Stimulated activated naive CD4-positive, alpha-beta T cell (primary cell): ENCODE measurements around the gene DNAH11.
"Not testable (repeated sequence)": the region's sequence is repeated elsewhere in the genome, so short reads cannot be mapped to it uniquely, and the experiment has no call there.

Source experiments
- DNase-seq, 6 experiments: peaks; one replicate each; lab custom pipeline; 2025; lab: John Stamatoyannopoulos, UW

DNAH11 gene

DNA sequence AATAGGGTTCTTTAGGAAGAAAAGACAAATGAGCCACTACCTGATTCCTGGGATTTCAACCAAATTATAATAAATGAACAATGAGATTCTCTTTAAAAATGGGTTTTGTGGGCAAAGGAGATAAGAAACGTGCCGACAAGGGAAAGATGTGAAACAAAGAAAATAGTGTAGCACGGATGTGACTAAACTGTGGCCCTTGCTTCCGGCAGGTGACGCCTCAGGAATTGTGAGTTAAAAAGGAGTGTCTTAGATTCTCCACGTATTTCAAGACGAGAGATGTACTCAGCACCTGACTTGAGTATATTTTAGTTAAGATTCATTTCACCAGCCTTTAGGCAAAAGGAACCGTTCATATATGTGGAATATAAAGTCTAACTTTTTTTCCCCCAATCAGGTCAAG, 75.9 kb downstream of the DNAH11 start:
- no peak for DNase-seq

DNA sequence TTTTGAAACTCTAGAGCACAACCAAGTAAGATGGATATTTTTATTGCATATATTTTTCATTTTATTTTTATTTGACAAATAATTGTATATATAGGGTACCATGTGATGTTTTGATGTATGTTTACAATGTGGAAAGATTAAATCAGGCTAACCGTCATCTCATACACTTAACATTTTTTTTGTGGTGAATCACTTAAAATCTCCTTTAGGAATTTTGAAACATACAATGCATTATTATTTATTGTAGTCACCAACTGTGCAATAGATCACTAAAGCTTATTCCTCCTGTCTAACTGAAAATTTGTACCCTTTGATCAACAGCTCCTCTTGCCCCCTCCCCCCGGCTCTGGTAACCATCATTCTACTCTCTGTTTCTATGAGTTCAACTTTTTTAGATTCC, 77.2 kb downstream of the DNAH11 start:
- no peak for DNase-seq

DNA sequence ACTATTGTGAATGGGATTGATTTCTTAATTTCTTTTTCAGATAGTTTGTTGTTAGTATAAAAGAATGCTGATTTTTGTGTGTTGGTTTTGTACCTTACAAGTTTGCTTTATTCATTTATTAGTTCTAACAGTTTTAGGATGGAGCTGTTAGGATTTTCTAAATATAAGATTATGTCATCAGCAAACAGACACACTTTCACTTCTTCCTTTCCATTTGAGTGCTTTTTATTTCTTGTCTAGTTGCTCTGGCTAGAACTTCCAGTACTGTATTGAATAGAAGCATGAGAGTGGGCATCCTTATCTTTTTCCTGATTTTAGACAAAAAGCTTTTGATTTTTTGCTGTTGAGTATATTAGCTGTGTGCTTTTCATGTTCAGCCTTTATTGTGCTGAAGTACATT, 81.5 kb downstream of the DNAH11 start:
- DNase-seq: no peak

DNA sequence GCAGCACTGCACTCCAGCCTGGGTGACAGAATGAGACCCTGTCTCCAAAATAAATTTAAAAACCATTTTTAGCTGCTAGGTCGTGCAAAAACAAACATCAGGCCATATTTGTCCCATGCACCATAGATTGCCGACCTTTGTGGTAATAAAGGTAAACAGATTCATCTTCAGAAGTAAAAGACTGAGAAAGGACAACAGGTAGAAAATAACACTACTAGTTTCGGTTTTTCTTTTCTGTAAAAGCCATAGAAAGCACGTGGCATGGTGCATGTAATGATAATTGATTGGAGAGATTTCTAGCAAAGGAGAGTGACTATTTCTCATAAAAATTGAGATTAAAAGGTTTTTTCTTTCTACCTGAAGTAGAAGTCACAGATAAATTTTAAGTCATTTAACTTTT, 93.9 kb downstream of the DNAH11 start:
- no peak for DNase-seq

DNA sequence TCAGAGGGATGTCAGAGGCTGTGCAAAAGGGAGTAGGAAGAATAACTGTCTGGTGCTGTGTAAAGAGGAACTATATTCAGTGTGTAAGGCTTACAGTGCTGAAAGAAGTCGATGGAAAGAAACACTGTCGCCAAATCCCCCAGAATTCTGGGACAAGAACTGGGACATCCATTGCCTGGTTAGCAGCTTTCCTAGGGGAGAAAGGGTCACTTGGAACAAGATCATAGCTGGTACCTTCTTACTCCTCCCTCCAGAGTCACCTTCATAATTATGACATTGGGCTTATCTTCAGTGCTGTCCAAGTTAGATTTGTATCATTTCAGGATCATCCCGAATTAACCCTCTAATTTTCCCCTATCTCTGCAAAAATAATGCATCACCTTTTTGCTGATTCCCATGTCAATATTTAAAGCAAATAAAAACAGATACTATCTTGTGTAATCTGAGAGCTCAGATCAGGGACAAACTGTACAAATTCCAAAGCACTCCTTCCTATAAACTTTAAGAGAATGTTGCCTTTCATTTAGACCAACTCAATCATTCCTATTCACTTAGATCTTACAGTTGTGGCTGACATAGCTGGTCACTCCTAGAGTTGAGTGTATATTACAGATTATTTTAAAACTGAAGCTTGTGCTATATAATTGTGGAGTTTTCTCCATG, 96.5 kb downstream of the DNAH11 start:
- DNase-seq: no peak

DNA sequence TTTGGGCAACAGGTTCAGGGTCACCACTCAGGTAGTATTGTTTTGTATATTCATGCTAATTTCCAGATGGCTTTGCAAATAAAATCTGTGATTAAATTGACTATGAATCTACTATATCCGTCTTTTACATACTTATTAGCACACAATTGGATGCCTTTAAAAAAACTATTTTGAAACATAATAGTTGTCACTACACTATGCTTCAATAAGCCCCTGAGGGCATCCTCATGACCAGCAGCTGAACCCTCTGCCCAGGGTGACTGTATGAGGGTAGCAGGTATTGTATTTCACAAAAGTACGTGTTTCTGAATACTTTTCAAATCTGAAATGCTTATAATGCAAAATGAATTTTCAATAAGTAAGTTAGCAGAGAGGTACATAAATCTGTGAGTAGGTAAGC, 97.3 kb downstream of the DNAH11 start:
- DNase-seq: no peak

DNA sequence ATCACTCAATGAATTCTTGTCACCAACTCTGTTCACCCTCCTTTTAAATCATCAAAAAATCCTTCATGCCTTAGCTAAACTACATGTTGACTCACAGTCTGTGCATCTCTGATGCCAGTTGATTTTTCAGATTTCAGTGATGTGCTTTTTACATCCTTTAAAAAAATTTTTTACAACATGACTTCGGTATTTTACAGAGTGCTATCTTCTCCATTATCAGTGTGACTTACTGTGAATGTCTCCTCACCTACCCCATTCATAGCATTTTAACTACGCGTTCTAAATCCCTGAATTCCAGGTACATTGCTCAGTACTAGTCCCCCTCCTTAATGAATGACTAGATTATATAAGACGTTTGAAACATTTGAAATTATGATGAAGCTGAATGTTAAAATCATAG, 98.7 kb downstream of the DNAH11 start:
- DNase-seq: no peak

DNA sequence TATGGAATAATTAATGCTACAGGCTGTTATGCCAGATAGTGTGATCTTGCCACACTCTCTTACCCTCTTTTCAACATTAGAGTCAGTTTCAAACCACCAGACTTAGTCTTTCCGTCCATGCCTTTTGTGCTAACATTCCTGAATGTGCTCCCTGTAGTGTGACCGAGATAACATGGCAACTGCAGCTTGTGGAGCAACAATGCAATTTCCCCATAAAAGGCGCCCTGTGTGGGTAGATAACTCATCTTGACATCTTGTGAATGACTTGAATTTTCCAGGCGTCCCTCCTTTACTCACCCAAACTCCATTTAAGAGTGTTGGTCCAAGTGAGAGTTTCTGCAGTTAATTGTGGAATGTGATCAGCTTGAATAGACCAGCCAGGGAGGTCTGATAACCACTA, 99.6 kb downstream of the DNAH11 start:
- no peak for DNase-seq

DNA sequence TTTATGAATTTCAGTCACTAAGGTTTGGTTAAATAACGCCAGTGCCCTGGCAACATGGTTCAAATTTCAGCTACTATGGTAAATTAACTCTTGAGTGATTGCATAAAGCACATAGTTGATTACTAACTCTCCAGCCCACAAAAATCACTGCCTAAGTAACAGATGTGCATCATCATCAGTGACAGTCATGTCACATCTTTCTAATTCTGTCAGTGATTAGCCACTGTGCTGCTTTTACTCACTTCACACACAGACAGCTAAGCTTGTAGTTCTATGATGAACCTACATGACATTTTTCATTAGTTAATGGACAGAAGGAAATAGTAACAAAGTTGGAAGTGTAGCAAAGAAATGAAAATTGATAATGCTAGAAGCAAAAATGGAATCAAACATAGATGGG, 108.9 kb downstream of the DNAH11 start:
- no peak for DNase-seq

DNA sequence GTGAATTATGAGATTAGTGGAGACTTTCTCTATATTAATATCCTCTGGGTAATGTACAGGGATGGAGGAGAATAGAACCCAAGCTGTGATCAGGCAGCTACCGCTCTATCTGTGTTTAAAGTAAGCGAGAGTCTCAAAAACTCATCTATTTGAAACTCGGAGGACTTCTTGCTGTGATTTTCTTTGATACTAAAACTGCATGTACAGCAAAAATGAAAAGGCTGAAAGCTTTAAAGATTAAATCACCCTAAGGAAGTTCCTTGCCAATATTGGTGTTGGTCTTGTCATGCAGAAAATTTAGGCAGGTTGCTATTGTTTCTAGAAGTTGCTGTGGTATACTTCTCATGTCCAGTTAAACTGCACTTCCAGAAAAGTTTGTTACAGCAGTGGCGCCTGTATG, 110.8 kb downstream of the DNAH11 start:
- DNase-seq: no peak

DNA sequence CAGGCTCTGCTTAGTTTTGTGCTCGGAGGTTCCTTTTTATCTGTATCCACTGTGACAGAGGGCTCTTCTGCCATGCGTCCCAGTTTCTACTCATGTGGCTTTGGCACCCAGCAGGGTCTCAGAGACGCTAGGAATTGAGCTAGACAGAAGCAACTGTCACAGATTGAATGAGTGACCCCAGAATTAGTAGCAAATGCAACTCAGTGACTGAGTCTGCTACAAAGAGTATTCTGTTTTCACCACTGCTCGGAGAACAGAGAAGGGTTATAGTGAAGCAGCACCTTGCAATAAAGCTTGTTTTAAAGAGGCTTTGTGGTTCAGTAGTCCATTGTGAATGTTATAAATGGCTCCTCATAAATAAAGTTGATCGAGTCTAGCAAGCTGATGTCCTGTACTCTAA, 113.2 kb downstream of the DNAH11 start:
- DNase-seq: no peak

DNA sequence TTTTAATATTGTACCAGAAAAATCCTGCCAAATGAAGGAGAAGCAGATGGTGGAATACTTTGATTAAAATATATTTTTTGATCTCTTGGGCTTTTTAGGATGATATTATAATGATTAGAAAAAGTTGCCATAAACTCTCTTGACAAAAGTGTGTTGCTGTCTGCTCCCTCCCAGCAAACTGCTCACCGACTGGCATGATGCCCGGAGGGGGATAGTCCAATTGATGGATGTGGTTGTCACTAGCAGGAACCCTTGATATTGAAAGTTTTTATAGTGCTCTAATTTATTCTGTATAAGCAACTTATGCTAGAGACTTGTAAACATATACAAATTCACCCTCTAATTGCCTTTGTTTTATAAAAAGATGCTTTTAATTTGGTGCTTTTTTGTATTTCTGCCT, 114.0 kb downstream of the DNAH11 start:
- DNase-seq: no peak

DNA sequence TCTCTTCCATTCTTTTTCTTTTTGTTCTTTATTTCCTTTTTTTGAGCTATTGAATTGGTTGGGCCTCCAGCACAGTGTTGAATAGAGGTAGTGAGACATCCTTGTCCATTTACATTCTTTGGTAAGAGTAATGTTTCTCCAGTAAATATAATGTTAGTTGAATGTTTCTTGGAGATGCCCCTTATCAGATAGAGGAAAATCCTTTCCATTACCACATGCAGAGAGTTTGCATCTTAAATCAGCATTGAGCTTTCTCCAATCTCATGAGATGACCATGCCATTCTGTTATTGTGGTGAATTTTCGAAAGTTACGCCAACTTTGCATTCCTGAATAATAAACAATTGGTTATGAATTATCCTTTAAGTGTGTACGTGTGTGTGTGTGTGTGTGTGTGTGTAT, 127.7 kb downstream of the DNAH11 start:
- no peak for DNase-seq

DNA sequence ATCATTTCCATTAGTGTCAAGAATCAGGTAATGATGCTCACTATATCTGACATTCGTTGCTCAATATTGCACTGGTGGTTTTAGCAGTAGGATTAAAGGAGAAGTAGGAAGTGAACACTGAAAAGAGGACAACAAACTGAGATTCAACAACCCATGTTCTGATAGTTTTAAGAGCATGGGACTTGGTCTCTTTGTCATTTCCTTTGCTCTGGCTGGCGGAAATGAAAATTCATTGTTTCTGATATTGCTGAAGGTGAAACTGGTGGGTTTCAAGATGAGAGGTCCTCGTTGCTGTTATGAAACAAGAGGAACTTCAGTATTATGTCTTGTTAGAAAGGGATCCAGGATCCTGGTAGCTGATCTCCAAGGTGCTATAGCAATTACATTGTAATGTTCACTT, 129.0 kb downstream of the DNAH11 start:
- DNase-seq: peak in 1 of 6 experiments; percentile 2

DNA sequence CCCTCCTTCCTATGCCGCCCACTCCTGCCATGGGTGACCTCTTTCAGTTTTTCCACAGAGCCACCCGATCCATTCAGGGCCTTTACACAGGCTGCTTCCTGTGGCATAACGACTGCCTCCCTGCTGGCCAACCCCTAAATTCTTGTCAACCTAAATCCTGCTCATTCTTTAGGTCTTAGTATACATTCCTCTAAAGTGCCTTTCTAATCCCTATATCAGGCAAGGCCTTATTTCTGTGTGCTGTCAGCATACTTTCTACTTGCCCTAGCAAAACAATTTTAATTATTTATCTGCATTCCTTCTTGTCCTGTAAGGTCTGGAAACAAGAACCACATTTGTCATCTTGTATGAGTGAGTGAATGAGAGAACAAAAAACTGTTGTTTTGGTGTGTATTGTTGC, 132.4 kb downstream of the DNAH11 start:
- no peak for DNase-seq

DNA sequence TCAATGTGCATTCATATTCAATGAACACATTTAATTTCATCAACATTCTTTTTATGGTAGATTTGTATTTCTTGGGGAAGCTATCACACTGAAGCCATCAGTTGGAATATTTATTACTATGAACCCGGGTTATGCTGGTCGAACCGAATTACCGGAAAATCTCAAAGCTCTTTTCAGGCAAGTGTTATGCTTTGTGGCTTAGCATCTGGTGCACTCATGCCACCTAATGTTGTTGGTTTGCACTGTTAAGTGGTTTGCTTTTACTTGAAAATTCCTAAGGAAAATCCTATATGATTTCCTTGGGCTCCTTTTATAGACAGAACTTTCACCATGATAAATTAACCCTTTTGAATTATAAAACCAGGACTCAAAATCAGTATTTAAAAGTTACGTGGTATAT, 147.9 kb downstream of the DNAH11 start:
- DNase-seq: no peak

DNA sequence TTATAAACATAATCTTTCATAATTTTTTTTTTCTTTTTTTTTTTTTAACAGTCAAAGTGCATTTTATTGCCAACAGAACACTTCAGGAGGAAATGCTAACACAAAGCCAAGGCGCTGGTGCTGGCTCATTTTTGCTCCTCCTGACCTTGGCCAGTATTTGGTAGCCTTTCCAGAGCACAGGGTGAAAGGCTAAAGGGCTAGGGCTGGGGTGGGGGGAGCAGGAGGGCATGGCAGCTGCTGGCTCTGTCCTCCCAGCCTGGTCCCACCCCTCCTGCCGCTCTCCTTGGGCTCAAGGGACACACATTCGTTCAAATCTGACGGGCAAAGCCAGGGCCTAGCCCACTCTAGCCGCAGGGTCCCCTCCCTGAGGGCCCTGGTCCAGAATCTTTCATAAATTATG, 148.3 kb downstream of the DNAH11 start:
- DNase-seq: not testable (repeated sequence)

DNA sequence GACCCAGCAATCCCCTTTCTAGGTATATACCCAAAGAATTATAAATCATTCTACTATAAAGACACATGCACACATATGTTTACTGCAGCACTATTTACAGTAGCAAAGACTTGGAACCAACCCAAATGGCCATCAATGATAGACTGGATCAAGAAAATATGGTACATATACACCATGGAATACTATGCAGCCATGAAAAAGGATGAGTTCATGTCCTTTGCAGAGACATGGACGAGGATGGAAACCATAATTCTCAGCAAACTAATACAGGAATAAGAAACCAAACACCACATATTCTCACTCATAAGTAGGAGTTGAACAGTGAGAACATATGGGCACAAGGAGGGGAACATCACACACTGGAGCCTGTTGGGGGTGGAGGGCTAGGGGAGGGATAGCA, 157.7 kb downstream of the DNAH11 start:
- DNase-seq: not testable (repeated sequence)

DNA sequence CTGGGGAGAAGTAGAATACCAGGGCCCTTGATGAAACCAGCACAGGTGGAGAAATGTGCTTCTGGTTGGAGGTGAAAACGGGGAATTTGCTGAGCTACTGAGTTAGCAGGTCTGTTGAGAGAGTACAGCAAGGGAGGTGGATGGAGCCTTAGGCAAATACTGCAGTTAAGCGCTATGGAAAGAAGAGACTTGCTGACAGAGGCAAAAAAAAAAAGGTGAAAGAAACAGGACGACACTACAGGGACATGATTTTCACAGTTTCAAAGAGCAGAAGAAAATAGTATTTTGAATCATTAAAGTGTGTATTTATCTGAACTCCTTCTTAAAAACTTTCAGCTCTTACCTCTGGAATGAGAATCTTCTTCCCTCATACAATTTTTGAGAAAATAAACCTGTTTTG, 159.5 kb downstream of the DNAH11 start:
- no peak for DNase-seq

DNA sequence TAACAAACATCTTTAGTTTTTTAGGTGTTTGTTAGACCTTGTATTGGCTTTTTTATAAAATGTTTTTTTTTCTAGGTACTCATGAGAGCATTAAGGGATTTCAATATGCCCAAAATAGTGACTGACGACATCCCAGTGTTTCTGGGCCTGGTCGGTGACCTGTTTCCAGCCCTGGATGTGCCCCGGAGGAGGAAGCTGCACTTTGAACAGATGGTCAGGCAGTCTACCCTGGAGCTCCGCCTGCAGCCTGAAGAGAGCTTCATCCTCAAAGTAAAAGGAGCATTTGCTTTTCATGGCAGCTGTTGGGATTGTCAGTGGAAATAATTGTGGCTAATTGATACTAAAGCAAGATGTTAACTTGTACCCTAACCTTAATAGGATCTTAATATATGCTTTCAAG, 161.5 kb downstream of the DNAH11 start:
- DNase-seq: no peak

DNA sequence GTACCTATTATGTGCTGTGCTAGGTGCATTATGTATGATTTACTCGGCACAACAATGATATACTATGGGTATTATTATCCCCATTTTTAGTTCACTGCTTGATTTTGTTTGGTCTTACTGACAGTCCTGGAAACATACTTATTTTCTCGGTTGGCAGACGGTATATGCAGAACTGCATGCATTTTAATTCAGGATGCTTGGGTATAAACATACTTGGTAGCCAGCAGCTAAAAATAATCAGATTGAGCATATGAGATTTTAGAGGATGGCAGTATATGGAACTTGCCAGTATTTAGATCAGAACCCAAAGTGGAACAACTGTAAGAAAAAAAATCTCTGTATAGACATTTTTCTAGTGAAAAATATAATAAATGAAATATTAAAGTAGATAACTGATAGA, 163.3 kb downstream of the DNAH11 start:
- no peak for DNase-seq

DNA sequence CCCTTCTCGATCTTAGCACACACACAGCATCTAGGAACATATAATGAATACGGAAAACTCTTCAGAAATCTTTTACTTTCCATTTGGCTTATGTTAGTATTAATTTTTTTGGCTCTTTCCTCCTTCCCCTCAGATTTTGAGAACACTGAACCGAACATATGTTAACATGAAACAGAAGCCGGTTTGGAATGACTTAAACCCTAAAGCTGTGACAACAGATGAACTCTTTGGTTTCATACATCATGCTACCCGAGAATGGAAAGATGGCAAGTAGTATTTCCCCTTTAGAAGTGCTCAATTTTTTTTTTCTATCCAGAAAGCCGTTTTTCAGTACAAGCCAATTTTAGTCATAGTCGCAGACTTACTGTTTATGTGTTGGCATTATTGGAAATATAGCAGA, 164.7 kb downstream of the DNAH11 start:
- no peak for DNase-seq

DNA sequence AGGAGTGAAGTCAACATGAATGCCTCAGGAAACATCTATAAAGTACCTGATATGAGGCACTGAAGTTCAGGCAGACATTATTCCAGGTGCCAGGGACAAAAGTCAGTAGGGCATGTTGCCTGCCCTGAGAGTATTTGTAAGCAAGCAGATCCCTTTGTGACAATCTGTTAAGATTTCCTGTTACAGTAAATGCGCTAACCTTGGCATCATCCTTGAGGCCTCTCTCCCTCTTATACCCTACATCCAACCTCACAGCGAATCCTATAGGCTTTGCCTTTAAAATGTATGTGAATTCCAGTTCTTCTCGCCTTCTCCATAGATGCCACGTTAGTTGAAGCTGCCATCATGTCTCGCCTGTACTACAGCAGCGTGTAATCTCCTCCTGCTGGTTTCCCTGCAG, 165.3 kb downstream of the DNAH11 start:
- DNase-seq: no peak

DNA sequence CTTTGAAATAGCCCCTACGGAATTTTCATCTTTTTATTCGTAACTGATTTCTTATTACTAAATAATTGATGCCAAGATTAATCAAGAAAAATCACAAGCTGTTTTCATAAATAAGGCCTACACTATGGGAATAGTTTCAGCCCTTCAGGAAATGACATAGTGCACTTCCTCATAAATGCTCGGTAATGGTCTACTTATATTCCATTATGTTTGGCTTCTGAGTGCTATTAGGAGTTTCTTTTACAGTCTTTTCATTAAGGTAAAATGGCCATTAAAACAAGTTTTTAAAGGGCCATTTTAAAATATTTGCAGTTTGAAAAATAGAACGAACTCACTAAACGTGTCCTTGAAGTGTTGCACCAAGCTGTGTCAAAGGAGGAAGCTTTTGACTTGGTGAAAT, 174.5 kb downstream of the DNAH11 start:
- DNase-seq: no peak

DNA sequence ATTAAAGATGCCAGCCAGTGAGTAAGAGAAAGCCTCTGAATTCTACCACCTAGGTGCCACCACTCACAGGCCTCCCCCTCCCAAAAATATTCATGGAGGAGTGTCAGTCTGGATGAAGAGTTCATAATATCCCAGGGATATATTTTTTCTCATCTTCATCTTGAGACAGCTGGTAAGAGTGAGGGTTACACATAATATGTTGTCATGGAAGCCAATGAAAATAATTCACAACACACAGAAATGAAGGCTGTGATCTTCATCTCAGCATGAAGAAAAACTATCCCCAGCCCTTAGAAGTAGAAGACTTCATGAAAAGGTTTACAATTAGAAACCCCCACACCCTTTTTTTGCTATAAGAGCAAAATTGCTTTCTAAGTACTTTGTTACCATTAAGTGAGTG, 175.6 kb downstream of the DNAH11 start:
- DNase-seq: no peak
